HG02642 (cell line): ENCODE results near the gene CALM1.
A peak's percentile ranks its signal among the peaks of the same experiment; 100 is the strongest.

Experiments used
- ATAC-seq: cut with Tn5 transposase; IDR thresholded peaks from one replicate; pipeline ENCODE4 v1.9.1; 2021; ENCODE audit warnings: mild to moderate bottlenecking; ENCODE audit not compliant: unreplicated experiment, poor library complexity

The CALM1 gene

GRCh38 chr14:90396341-90397339 is at the start of gene CALM1:
Gene CALM1, plus strand, starts transcription at chr14:90397029. Its CDS starts 202 bp downstream, at chr14:90397231.
- peak; percentile 75 for ATAC-seq

DNA sequence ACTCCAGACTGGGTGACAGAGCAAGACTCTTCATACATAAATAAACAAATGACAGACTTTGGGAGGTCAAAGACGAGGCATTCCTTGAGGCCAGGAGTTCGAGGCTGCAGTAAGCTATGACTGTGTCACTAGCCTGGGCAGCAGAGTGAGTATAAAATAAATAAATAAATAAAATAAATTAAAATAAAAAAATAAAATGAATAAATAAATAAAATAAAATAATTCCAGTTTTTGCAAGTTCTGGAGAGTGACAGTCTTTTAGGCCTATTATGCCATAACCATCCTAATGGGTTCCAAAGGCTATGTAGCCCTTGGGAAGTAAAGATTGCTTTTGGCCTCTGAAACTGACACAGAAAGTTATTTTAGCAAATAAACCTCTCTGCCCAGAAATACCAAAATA is 48.6 kb upstream of the CALM1 start:
- ATAC-seq: no peak

DNA sequence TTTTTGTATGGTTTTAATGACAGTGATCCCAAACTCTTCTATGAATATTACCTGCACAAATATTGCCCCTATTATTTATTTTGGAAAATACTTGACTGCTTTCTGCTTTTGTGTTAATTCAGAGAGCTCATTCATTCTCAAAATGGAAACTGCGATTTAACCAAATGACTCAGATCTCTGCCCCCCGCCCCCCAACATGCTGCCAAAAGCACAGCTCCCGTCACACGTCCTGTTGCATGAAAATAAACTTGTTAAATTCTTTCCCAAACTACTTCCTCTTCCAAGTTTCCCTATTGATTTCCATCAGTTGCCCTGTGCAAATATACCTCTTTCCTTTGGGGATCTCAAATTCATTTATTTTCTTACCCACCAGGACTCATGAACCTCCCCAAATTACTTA is 47.1 kb upstream of the CALM1 start:
- no peak for ATAC-seq

DNA sequence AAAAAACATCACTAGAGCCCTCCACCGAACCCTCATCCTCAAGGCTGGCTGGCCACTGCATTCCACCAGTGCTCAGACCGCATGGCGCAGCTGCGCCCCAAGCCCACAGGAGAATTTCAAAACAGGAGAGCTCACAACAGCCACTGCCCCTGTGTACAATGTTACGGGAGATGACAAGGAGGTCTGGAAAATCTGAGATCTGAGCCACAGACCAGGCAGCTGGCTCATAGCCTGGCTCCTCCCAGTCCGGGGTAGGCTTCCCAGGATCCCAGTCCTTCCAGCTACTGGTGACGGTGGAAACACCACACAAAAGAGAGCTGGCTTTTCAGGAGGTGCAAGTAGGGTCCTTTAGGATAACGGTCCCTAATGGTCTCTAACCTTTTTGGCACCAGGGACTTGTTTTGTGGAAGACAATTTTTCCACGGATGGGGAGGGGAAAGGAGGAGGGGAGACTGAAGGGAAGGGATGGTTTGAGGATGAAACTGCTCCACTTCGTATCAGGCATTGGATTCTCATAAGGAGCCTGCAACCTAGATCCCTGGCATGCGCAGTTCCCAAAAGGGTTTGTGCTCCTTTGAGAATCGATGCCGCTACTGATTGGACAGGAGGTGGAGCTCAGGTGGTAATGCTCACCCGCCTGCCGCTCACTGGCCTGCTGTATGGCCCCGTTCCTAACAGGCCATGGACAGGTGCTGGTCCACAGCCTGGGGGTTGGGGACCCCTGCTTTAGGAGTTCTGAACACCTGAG is 42.1 kb upstream of the CALM1 start:
- ATAC-seq: no peak

DNA sequence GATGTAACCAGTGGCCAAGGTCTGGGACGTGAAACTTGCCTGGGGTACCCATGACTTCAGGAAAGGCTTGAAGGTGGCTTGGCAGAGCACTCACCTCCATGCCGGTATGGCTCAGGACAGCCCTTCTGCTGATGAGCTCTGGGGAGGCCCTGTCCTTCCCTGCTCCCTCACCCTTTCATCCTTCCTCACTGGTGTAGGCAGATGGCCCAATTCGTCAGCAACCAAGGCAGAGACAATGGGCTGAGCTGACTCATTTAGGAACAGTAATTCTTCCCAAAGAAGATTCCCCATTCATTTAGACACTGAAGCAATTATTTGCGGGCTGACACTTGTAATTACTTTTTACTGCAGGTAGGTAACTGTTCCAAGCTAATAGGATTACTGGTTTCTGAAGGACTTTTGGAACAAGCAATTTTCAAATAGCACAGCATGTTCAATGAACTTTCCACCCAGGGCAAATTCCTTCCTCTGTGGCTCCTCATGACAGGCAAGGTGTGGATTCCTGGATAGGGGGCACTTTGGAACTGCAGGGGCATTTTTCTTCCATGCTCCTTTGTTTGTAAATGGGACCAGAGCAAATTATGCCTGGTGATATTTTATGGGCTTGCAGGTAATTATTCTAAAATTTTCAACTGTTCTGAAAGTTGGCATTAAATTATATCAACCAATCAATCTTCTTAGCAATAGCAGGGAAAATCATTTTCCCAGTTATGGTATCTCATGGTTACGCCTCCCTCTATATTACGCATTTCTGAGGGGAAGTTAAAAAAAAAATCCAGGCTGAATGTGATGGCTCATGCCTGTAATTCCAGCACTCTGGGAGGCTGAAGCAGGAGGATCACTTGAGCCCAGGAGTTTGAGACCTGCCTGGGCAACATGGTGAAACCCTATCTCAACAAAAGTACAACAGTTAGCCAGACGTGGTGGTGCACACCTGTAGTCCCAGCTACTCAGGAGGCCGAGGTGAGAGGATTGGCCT is 41.0 kb upstream of the CALM1 start:
- no peak for ATAC-seq

- ATAC-seq: no peak
These were observed 39.9 kb upstream of the CALM1 start for GRCh38 chr14:90356925-90357324.

GRCh38 chr14:90358359-90358758 is 38.5 kb upstream of the CALM1 start:
- ATAC-seq: no peak

DNA sequence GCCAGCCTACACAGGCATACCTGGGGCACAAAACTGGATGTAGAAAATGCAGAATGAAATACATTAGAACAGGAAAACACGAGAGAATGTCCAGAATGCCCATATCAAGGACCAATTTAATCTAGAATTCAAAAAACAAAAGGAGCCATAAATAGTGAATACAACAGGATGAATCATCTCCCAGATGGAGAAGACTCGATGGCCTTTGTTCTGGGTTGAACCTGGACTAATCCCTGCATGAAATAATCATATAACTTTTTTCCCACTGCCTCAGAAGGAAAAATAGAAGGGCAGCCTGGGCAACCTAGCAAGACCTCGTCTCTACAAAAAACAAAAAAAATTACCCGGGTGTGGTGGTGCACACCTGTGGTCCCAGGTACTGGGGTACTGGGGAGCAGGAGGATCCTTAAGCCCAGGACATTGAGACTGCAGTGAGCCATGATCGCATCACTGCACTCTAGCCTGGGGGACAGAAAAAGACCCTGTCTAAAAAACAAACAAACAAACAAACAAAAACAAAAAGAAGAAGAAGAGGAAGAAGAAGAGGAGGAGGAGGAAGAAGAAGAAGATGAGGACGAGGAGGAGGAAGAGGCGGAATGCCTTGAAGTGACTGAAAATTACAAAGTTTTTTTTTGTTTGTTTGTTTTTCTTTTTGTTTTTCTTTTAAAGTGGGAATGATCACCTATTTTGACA is 34.8 kb upstream of the CALM1 start:
- no peak for ATAC-seq

GRCh38 chr14:90362558-90362896 is 34.3 kb upstream of the CALM1 start:
- ATAC-seq: no peak

- no peak for ATAC-seq
These were observed 27.7 kb upstream of the CALM1 start for GRCh38 chr14:90368946-90369721.

DNA sequence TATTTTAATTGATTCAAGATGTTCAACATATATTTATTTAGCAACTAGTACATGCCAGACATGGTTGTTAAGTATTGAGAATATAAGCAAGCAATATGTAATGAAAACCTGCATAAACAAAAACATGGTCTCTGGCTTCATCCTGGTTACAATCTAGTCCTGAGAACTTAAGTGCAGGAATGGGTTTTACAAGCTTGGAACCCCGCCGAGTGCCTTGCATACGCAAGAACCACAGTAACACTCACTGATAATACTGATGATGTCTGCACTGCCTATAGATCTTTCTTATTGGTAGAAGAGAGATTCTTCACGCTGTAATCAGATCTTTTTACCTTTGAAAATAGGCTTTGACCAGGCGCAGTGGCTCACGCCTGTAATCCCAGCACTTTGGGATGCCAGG is 22.9 kb upstream of the CALM1 start:
- no peak for ATAC-seq

GRCh38 chr14:90374813-90375212 is 22.0 kb upstream of the CALM1 start:
- no peak for ATAC-seq

DNA sequence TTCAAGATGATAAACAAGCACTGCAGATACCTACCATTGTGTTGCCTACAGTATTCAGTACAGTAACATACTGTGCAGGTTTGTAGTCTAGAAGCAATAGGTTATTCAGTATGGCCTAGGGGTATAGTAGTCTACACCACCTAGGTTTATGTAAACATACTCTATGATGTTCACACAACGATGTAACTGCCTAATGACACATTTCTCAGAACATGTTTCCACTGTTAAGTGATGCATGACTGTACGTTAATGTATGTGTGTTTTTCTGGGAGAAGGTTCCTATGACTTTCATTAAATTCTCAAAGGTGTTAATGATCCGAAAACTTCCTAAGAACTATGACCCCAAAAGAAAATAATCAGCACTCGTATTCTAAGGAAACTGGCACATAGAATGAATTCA is 20.9 kb upstream of the CALM1 start:
- ATAC-seq: no peak

DNA sequence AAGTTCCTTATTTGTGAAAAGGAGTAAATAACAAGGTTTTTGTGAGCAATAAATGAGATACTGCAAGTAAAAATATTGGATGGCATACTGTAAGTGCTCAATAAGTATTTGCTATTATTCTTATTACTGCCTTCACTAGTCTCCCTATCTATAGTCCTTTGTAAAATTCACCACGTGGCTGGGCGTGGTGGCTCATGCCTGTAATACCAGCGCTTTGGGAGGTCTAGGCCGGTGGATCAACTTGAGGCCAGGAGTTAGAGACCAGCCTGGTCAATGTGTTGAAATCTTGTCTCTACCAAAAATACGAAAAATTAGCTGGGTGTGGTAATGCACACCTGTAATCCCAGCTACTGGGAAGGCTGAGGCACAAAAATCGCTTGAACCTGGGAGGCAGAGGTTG is 18.6 kb upstream of the CALM1 start:
- ATAC-seq: no peak

DNA sequence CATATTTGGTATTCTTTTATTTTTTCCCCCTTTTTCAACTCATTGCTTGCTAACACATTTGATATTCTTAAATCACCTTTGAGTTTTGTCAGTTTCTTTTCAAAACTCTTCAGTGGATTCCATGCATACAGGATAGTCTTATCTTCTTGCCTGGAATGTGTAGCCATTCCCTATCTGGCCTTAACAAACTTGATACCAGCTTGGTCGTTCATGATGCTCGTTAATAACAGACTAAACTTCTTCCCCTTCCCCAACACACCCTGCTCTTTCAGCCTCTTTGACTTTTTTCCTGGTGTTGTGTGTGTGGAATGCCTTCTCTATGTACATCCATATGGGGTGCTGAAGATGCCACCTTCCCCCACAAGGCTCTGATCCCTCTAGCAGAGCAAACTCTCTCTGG is 17.7 kb upstream of the CALM1 start:
- ATAC-seq: no peak

GRCh38 chr14:90381011-90381786 is 15.6 kb upstream of the CALM1 start:
- ATAC-seq: no peak

DNA sequence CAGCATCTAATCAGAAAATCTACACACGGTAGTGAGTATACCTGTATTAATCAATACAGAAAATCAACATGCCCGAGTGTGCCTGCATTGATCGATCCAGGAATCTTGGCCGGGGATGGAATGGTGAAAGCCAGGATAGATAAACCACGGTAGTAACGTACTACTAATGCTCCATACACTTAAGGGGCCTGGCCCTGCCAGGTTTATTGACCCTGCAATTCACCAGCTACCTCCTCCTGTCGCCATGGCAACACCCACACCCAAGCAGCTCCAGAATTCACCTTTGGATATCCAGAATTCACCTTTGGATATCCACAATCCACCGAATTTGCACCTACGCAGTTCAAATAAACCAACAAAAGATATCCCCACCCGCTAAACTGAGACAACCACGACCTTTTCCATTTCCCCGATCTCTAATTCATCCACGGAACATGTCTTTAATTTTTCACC is 14.8 kb upstream of the CALM1 start:
- ATAC-seq: no peak

- ATAC-seq: peak; percentile 1
These were observed 14.2 kb upstream of the CALM1 start for GRCh38 chr14:90382491-90383125.
